WTC11 (cell line): ENCODE data around the gene OR6C76.

Experiments
- AFF4 ChIP-seq: sonication (generic); formaldehyde crosslinking; IDR thresholded peaks from 2 replicates; pipeline ENCODE4 v1.8.1; 2023; ENCODE audit warnings: mild to moderate bottlenecking, missing genetic modification reagents, borderline replicate concordance
- CREM ChIP-seq: sonication (generic); formaldehyde crosslinking; IDR thresholded peaks from 2 replicates; pipeline ENCODE4 v1.8.1; 2022; ENCODE audit warnings: mild to moderate bottlenecking, missing genetic modification reagents, moderate library complexity
- CTCF ChIP-seq: fragments of 200-600 bp; IDR thresholded peaks from 2 replicates; pipeline ENCODE4 v1.8.0; 2022; ENCODE audit warnings: antibody characterized with exemption
- E2F4 ChIP-seq: sonication (generic); formaldehyde crosslinking; IDR thresholded peaks from 2 replicates; pipeline ENCODE4 v1.8.1; 2022; ENCODE audit warnings: low read depth, mild to moderate bottlenecking, moderate library complexity, missing genetic modification reagents, borderline replicate concordance
- JUN ChIP-seq: sonication (generic); formaldehyde crosslinking; IDR thresholded peaks from 2 replicates; pipeline ENCODE4 v1.8.0; 2023; ENCODE audit warnings: mild to moderate bottlenecking, missing genetic modification reagents
- TEAD4 ChIP-seq: sonication (generic); formaldehyde crosslinking; IDR thresholded peaks from 2 replicates; pipeline ENCODE4 v1.8.0; 2022; ENCODE audit warnings: mild to moderate bottlenecking, missing genetic modification reagents
- ZNF281 ChIP-seq: sonication (generic); formaldehyde crosslinking; IDR thresholded peaks from 2 replicates; pipeline ENCODE4 v1.8.0; 2023; ENCODE audit warnings: mild to moderate bottlenecking, missing genetic modification reagents
- ZSCAN18 ChIP-seq: fragments of 250-450 bp; sonication (Bioruptor Pico); IDR thresholded peaks from 2 replicates; pipeline ENCODE4 v2.1.2; 2022; ENCODE audit warnings: mild to moderate bottlenecking, moderate library complexity

GRCh38 chr12:55396326-55396725 is 29.7 kb upstream of the OR6C76 start:
- TF ChIP-seq JUN (CRISPR knock-in tag) (no peak), CTCF (no peak), ZNF281 (no peak), E2F4 (no peak), CREM (CRISPR knock-in tag) (no peak), ZSCAN18 (no peak), AFF4 (CRISPR knock-in tag) (no peak), TEAD4 (CRISPR knock-in tag) (no peak)
